HG02885 (cell line): ENCODE results near the gene NCKAP5.

Experiments
- ATAC-seq: cut with Tn5 transposase; IDR thresholded peaks from one replicate; pipeline ENCODE4 v1.9.1; 2021; ENCODE audit warnings: mild to moderate bottlenecking; ENCODE audit not compliant: unreplicated experiment, poor library complexity

Gene NCKAP5

GRCh38 chr2:133568172-133568571 lies at the start of gene NCKAP5:
TSS of gene NCKAP5 (minus strand) at chr2:133568463. CDS start at chr2:133517526, 50,937 bp downstream.
- no peak for ATAC-seq

GRCh38 chr2:133609664-133610063 lies 41.4 kb upstream of the NCKAP5 start:
- no peak for ATAC-seq

- no peak for ATAC-seq
Measured at GRCh38 chr2:133608291-133608690, 40.0 kb upstream of the NCKAP5 start.

- no peak for ATAC-seq
Measured at GRCh38 chr2:133607679-133608078, 39.4 kb upstream of the NCKAP5 start.

GRCh38 chr2:133606616-133607015 lies 38.4 kb upstream of the NCKAP5 start:
- ATAC-seq, result no peak

GRCh38 chr2:133605766-133606137 lies 37.5 kb upstream of the NCKAP5 start:
- ATAC-seq, result no peak

GRCh38 chr2:133605011-133605765 lies 36.9 kb upstream of the NCKAP5 start:
- ATAC-seq, result no peak

GRCh38 chr2:133603109-133603508 lies 34.8 kb upstream of the NCKAP5 start:
- ATAC-seq, result no peak

GRCh38 chr2:133602538-133602937 lies 34.3 kb upstream of the NCKAP5 start:
- no peak for ATAC-seq

GRCh38 chr2:133600266-133600928 lies 32.1 kb upstream of the NCKAP5 start:
- no peak for ATAC-seq

GRCh38 chr2:133599811-133600210 lies 31.5 kb upstream of the NCKAP5 start:
- ATAC-seq, result no peak

- no peak for ATAC-seq
Measured at GRCh38 chr2:133599211-133599803, 31.0 kb upstream of the NCKAP5 start.

- ATAC-seq, result no peak
Measured at GRCh38 chr2:133598769-133599168, 30.5 kb upstream of the NCKAP5 start.

GRCh38 chr2:133596701-133597393 lies 28.6 kb upstream of the NCKAP5 start:
- no peak for ATAC-seq

GRCh38 chr2:133591164-133591563 lies 22.9 kb upstream of the NCKAP5 start:
- no peak for ATAC-seq

GRCh38 chr2:133589456-133589855 lies 21.2 kb upstream of the NCKAP5 start:
- ATAC-seq, result no peak

- no peak for ATAC-seq
Measured at GRCh38 chr2:133588144-133588543, 19.9 kb upstream of the NCKAP5 start.

GRCh38 chr2:133586978-133587377 lies 18.7 kb upstream of the NCKAP5 start:
- no peak for ATAC-seq

GRCh38 chr2:133581010-133581760 lies 12.9 kb upstream of the NCKAP5 start:
- ATAC-seq, result no peak

GRCh38 chr2:133579274-133579673 lies 11.0 kb upstream of the NCKAP5 start:
- ATAC-seq, result no peak
